ENCODE results near the gene SYNJ2.
A peak's percentile ranks its signal among the peaks of the same experiment; 100 is the strongest.

- no peak for TF ChIP-seq TAF1 (IDR thresholded peaks at IDR 0.05; ENCODE audit: low read depth, low read length)
- peak; percentile 71 for TF ChIP-seq SPI1 (IDR thresholded peaks at IDR 0.05; ENCODE audit: low read depth, low read length)
- no peak for TF ChIP-seq POLR2A (IDR thresholded peaks at IDR 0.05; ENCODE audit: low read depth, low read length)
- no peak for TF ChIP-seq POLR2AphosphoS5 (IDR thresholded peaks at IDR 0.05; ENCODE audit: low read depth, low read length)
Observed at GRCh38 chr6:158026054-158026900, 44.6 kb downstream of the SYNJ2 start.

All from GM12891 (cell line).